GM18868 (cell line): ENCODE data around the gene POLR3GL.

Experiments
- ATAC-seq: cut with Tn5 transposase; IDR thresholded peaks from one replicate; pipeline ENCODE4 v1.9.1; 2021; ENCODE audit warnings: mild to moderate bottlenecking, moderate library complexity; ENCODE audit not compliant: unreplicated experiment

POLR3GL gene

DNA sequence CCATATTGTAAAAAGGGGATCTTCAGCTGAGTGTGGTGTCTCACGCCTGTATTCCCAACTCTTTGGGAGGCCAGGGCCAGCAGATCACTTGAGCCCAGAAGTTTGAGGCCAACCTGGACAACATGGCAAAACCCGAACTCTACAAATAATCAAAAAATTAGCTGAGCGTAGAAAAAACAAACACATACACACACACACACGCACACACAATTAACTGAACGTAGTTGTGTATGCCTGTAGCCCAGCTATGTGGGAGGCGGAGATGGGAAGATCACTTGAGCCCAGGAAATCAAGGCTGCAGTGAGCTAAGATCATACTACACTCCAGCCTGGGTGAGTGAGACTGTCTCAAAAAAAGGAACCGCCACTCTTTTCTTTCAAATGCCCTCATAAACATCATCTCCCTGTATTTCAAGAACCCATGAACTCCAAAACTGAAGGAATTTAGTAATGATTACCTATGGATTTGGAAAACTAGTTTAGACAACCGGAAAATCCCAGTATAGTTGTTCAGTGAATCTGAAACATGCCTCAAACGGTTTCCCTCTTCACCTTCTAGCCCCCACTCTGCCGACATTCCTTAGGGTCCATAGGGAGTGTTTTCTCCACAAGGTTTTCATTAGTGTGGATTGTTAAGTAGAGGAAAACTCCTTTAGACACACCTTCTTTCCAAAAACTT, 27.4 kb downstream of the POLR3GL start:
- ATAC-seq: no peak

DNA sequence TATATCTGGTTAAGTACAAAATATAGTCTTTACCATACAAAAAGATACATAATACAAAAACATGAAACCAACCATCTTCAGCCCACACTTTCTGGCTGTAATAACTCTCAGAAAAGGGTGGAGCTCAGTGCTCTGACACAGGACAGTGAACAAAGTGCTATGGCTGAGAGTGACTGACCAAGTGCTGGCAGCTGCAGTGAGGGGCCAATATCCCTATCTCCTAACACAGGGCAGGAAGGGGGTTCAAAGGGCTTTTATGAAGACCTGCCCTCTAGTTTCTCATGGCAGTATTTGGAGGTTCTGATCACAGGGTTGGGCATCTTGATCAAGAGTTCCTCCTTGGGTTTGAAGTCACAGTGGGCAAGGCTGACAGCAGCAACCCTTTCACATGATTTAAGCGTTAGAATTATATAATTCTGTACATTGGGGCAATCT, 28.0 kb downstream of the POLR3GL start:
- ATAC-seq: no peak

DNA sequence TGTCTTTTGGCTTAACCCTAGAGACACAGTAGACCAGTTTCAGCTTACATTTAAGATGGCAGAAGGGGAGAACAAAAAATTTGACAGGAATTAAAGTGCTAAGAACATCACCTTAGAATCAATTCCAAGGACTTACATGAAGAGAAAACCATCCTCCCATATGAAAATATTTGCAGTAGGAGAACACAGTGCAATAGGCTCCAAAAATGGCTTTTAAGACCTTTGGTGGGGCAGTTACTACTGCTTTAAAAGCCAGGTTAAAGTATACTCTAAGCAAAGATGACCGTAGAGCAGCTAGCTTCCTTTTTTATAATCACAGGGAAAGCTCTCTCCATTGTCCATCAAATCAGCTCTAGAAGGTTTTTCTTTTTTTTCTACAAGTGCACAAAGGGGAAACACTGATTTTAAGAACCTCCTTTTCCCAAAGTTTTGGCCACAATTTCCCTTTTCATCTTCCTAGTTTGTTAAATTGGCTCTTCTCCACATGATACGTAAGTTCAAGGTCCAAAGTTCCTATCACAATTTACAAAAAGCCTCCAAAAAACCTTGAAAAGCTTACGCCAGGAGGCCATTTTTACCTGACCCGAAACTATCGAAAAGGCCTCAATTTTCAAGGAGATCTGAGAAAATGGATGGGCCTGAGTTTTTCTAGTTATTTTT, 28.6 kb downstream of the POLR3GL start:
- ATAC-seq: no peak

DNA sequence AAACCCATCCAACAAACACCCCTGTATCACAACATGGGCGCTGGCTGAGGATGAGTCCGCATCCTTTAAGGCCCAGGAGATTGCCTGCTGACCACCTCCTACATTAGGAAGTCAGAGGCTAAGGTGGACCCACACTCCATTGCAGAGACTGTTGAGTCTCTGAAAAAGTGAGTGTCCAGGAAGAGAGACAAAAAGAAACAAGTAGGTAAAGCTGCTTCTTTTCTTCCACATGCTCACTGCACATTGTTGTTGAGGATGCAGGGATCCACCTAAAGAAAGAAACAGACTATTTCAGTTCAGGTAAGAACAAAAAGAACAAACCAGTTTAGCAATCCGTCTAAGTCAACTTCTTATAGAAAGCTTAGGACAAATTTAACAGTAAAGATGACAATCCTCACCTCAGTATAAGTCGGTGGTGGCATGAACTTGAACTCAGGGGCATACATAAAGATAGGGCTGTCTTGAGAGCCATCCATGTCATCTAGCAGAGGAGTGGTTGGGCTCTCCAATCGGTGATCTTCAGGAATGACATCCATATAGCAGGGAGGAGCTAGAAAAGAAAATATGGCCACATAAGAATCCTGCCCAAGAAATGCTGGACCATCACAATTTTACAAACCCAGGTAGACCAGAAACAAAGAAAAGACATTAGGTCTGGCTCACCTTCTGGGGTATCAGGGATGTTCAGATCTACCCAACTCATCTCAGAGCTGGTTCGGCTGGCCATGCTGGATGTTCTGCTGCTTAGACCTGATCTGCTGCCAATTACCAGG, 29.3 kb downstream of the POLR3GL start:
- ATAC-seq: no peak

DNA sequence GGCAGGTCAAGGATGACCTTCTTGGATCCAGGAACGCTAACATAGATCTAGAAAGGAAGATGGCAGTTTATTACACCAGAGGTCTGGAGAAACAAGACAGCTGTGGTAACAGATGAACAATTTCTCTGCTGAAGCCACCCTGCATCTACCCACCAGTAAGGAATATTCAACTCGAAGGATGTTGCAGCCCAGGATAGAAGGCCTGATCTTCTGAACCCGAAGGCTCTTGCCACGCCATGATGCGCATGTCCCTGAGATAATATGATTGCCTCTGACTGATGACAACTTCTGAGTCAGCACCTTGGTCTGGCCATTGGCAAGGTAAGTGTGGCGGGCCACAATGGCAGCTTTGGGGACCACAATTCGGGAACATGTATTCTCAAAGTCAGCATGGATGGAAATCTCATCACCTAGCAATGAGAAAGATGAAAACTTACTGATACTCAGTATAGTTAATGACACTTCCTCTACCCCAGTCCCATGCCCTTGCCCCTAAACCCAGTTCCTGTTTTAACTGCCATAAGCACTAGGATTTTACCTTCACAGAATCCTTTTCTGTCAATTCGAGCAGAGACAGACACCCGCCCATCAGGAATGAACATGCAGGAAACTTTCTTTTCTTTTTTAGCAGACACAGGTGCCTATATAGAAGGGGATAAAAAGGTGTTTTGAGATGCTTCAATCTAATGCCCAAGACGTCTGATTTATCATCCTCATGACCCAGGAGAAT, 30.1 kb downstream of the POLR3GL start:
- no peak for ATAC-seq

DNA sequence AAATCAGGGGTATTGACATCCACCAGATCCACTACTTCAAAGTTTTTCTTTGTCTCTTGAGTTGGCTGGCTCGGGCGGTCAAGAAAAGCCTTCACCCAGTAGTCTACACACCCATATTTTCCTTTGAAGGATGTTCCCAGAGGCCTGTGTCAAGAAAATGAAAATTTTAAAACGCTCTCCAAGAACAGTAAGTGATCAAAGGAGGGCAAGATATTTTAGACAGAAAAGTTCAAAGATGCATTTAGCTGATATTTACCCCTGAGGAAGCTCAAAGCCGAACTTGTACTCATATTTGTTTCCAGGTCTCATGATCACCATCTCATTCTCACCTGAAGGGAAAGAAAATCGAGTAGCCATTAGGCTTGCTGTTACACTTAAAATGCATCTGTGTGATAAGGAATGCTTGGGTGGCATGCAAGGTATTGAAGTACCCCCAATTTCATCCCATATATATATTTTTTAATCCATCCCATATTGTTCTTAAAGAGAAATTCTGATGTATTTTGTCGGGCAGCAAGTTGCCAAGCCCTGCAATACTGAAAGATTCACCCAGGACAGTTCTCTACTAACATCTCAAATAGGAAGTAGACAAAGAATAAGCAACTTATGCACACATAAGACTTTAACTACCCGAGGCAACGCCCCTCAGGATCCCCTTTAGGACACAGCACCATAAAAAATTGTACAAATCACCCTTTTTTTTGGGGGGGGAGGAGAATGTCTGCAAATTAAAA, 30.8 kb downstream of the POLR3GL start:
- ATAC-seq: no peak

DNA sequence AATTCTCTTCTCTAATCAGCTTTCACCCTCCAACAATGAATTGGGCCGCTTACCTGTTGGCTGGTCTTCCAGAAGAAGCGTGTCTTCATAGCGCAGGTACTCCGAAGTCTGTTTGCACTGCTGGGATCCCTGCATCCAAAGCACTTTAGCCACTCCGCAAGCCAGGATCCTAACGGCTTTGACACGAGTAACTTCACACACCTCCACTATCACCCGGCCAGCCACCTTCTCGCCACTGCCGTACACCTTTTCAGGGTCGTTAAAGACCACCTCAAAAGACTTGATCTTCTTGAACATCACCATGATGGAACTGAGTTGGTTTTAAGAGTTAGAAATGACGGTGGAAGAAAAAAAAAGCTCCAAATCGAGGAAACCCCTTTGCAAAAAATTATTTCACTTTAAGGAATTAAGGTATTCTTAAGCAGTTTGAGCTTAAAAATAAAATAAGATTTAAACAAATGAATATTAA, 31.5 kb downstream of the POLR3GL start:
- ATAC-seq: no peak

DNA sequence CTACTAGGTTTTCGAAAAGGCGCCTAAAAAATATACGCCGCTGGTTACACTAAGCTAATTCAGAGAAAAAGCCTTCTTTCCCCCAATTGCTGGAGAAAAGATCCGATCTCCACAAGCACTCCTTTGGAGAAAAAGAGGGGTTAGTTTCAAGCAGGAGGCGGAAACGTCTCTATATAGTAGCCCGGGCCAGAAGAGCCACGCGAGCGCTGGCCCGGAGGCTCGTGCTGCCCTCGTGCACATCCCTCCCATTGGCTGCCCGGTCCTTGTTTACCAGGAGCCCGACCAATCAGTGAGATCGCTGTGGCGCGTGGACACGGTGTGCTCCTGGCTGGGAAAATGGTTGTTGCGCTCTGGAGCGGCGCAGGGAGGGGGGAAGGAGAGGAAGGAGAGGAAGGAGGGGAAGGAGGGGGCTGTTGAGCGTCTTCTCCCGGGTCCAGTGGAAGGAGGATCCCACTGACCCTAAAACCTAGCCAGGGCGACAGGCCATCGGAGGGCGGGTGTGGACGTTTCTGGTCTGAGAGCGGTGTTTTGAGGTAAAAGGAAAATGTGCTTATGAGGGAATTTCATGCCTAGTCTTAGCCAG, 32.0 kb downstream of the POLR3GL start, which contains the start of gene TXNIP:
TXNIP (minus strand) TSS at position 147 of the 583 bp plus-strand sequence. CDS start 313 bp downstream, outside the sequence.
- peak; percentile 94 for ATAC-seq

DNA sequence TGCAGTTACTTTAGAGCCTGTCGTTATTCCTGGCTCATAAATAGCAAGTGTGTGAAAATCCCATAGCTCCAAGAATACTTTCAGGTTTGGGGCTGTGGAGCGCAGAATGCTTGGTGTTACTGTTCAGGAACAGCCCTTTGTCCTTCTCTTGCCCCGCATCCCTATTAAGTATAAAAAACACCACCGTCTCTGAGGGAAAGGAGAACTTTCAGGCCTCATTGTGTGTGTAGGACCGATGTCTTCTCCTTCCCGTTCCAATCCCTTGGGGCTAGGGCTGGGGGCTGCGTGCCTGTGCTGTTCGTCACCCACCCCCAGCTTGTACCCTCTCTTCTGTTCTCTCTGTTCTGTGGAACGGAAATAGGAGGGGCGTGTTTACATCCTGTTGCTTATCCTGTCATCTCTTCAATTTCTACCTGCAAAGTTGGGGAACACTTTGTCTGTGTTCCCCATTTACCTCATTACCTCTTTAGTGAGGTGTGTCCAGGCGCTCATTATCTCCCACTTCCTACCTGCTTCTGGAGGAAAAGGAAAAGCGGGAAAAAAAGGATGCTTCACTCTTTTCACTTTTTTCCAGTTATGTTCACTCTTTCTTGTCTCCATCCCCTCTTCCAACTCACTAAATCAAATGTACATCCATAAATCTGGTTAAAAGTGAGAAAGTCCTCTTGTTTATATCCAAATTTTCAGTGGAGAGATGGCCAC, 32.7 kb downstream of the POLR3GL start:
- ATAC-seq: peak; percentile 33

DNA sequence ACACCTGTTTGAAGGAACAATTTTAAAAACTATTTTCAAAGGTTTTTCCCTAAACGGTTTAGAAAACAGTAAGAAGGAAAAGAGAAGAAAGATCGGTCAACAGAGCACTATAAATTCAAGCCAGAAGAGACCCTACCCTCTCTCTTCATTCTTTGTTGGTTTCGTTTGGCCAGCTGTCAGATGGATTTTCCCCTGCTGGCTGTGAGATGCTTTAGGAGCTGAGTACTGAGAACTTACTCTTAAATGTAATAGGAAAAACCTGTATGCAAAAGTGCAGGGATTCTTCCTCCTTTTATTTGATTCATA, 33.2 kb downstream of the POLR3GL start:
- no peak for ATAC-seq

DNA sequence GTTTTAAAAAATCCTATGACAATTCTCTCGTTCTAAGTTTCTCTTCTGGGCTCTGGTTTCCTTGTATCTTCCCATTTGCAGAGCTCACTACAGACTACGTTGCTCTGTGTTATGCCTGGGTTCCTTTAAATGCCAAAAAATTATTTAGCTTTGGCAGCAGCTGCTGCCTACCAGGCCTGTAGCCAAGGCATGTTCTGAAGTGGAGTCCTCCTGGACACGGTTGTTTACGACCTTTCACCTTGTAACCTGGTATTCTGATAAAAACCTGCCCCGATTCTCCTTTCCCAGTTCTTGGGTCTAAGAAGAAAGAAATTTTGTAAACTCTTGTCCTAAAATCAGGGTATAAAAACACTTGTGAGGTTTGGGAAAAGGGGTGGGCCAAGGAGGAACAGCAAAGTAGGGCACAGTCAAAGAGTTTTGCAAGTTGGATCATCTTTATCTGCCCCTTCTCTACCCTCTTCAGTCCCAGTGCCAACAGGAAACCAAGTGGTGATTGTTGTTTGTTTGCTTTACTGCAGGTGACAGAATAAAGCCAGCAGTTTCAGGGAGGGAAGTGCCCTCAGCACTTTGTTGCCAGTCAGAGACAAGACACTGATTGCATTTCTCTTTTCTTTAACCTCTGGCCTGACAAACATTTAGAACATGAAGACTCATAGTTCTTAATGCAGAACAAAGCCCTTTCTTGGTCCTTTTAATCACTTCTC, 35.0 kb downstream of the POLR3GL start:
- no peak for ATAC-seq

DNA sequence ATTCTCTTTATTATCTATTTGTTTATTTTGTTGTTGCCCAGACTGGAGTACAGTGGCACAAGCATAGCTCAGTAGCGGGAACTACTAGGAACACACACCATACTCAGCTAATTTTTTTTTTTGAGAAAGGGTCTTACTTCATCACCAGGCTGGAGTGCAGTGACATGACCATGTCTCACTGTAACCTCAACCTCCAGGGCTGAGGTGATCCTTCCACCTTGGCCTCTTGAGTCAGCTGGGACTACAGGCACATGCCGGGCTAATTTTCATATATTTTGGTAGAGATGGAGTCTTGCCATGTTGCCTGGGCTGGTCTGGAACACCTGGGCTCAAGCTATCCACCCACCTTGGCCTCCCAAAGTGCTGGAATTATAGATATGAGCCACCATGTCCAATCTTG, 37.2 kb downstream of the POLR3GL start:
- no peak for ATAC-seq

DNA sequence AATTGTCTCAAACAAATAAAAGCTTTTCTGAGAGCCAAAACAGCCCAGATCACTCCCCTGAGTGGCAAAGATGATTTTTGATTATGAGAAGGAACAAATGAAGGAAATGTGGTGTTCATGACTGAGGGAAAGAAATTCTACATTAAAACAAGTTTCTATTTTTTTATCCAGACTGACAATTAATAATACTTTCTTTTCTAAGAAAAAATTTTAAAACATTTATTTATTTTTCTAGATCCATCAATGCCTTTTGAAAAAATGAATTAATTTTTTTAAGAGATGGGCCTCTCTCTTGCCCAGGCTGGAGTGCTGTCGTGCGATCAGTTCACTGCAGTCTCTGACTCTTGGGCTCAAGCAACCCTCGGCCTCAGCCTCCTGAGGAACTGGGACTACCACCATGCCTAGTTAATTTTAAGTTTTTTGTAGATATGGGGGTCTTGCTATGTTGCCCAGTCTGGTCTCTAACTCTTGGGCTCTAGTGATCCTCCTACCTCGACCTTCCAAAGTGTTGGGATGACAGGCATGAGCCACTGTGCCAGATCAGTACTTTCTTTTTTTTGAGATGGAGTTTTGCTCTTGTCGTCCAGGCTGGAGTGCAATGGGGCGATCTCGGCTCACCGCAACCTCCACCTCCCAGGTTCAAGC, 43.1 kb downstream of the POLR3GL start:
- no peak for ATAC-seq

DNA sequence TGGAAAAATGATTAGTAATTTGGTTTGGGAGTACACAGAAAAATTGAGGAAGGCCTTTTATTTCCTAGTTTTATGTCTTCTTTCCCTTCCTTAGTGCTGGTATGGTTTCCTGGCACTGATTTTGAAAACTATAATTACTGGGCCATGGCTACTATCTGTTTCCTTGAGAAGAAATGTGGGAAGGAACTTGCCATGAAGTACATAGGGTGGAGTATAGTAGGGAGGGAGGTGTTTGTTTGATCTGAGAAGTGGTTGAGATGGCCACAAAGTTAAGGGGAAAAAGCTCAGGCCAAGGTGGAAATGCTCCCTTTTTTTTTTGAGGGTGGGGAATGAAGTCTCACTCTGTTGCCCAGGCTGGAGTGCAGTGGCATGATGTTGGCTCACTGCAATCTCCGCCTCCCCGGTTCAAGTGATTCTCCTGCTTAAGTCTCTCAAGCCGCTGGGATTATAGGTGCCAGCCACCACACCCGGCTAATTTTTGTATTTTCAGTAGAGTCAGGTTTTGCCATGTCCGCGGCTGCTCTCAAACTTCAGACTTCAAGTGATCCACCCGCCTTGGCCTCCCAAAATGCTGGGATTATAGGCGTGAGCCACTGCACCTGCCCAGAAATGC, 45.7 kb downstream of the POLR3GL start:
- no peak for ATAC-seq

DNA sequence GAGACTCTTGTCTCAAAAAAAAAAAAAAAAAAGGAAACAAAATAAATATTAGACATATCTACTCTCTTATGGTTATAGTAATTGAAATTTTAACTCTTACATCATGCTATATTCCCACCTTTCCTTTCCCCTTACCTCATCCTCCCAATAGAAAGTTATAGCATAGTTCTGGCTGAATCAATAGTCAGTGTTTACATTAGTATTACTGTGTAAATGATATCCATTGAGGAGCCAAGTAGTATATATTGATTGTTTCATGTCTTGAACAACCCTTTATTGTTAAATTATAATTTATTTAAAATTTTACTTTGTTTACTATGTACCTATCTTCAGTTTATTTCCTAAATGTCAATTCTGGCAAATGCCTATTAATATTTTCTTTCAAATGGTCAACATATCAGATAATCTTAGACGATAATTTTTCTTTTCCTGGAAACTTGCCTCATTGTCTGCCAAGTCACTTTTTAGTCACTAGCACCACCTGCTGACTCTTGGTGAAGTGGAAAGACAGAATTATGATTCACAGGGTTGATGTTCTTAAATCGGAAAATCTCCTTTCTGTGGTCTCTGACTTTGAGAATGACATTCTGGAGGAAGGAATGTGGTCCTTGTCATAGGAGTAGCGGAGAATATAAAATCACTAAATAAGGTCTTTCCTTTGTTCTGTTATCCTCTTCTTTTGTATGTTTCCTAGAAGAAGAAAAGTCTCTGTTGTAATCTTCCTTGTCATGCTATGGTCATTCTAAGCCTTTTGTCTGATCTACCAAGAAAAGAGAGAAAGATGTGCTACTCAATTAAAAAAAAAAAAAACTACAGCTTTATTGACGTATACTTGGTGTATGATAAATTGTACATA, 48.4 kb downstream of the POLR3GL start:
- no peak for ATAC-seq

DNA sequence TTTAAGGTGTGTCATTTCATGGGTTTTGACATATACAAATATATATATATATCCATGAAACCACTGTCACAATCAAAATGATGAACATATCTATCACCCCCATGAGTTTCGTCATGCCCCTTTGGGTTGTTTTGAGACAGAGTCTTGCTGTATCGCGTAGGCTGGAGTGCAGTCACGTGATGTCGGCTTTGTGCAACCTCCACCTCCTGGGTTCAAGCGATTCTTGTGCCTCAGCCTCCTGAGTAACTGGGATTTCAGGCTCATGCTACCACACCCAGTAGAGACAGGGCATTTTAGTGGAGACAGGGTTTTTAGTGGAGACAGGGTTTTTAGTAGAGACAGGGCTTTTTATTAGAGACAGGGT, 49.1 kb downstream of the POLR3GL start:
- no peak for ATAC-seq

DNA sequence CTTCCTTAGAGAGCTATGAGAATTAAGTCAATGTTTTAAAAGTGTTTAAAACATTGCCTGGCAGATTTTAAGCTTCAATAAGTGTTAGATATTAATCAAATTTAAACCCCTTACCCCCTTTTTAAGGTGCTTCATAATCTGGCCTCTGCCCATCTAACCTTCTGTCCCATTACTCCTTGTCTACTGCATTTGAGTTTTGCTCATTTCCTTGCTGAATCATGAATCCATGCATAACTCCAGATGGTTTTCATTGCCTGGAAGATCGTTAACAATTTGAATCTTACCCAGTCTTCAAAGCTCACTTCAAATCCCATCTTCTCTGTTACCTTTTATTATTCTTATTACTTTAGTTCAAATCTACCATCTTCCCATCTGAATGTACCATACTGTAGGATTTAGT, 52.4 kb downstream of the POLR3GL start:
- ATAC-seq: no peak
